ENCODE results near the gene SLC35F6.
"Not testable (repeated sequence)": the region's sequence is repeated elsewhere in the genome, so short reads cannot be mapped to it uniquely, and the experiment has no call there.

The SLC35F6 gene

GRCh38 chr2:26758790-26759321 lies 5.2 kb upstream of the SLC35F6 start:
- H3K27ac Mint-ChIP-seq: peak overlapping the region; percentile 54
- peaks cover 15% of the 10 kb centered on the region for H3K4me1 Mint-ChIP-seq (ENCODE audit: low read depth)
- H3K27me3 Mint-ChIP-seq: no peaks in the 10 kb centered on the region
- no peak for DNase-seq
- no peak overlapping the region for H3K4me3 Mint-ChIP-seq
- no peaks in the 10 kb centered on the region for H3K9me3 Mint-ChIP-seq
- H3K36me3 Mint-ChIP-seq (ENCODE audit: low read depth): no peaks in the 10 kb centered on the region

DNA sequence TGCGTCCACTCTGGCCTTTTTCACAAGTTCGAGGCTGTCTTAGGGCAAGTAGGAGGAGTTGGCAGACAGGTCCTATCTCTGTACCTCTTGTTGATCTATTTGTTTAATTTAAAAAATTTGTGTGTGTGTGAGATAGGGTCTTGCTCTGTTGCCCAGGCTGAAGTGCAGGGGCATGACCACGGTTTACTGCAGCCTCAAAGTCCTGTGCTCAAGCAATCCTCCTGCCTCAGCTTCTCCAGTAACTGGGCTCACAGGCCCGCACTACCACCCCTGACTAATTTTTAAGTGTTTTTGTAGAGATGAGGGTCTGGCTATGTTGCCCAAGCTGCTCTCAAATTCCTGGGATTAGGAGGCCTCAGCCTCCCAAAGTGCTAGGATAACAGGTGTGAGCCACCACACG lies 4.2 kb upstream of the SLC35F6 start:
- DNase-seq: no peak
- no peak overlapping the region for H3K27ac Mint-ChIP-seq
- peaks cover 19% of the 10 kb centered on the region for H3K4me1 Mint-ChIP-seq (ENCODE audit: low read depth)
- H3K36me3 Mint-ChIP-seq (ENCODE audit: low read depth): peaks cover 7% of the 10 kb centered on the region
- no peak overlapping the region for H3K4me3 Mint-ChIP-seq
- no peaks in the 10 kb centered on the region for H3K9me3 Mint-ChIP-seq
- no peaks in the 10 kb centered on the region for H3K27me3 Mint-ChIP-seq

GRCh38 chr2:26760991-26761390 lies 3.1 kb upstream of the SLC35F6 start:
- H3K9me3 Mint-ChIP-seq, H3K27ac Mint-ChIP-seq, DNase-seq, H3K4me3 Mint-ChIP-seq, H3K27me3 Mint-ChIP-seq: not testable (repeated sequence)
- H3K36me3 Mint-ChIP-seq (ENCODE audit: low read depth): peaks cover 10% of the 10 kb centered on the region
- peaks cover 30% of the 10 kb centered on the region for H3K4me1 Mint-ChIP-seq (ENCODE audit: low read depth)

GRCh38 chr2:26763019-26763418 lies 1.1 kb upstream of the SLC35F6 start:
- Mint-ChIP-seq H3K9me3 (no peaks in the 10 kb centered on the region), H3K27me3 (no peaks in the 10 kb centered on the region), H3K27ac (peak overlapping the region; percentile 6), H3K36me3 (ENCODE audit: low read depth) (peaks cover 14% of the 10 kb centered on the region), H3K4me3 (peak overlapping the region; percentile 89), H3K4me1 (ENCODE audit: low read depth) (peaks cover 39% of the 10 kb centered on the region)
- DNase-seq: no peak

- peak overlapping the region; percentile 86 for H3K27ac Mint-ChIP-seq
- H3K4me3 Mint-ChIP-seq: peak overlapping the region; percentile 89
- no peaks in the 10 kb centered on the region for H3K27me3 Mint-ChIP-seq
- H3K4me1 Mint-ChIP-seq (ENCODE audit: low read depth): peaks cover 52% of the 10 kb centered on the region
- DNase-seq: no peak
- peaks cover 21% of the 10 kb centered on the region for H3K36me3 Mint-ChIP-seq (ENCODE audit: low read depth)
- no peaks in the 10 kb centered on the region for H3K9me3 Mint-ChIP-seq
Measured at GRCh38 chr2:26764906-26765305, 822 bp downstream of the SLC35F6 start.

DNA sequence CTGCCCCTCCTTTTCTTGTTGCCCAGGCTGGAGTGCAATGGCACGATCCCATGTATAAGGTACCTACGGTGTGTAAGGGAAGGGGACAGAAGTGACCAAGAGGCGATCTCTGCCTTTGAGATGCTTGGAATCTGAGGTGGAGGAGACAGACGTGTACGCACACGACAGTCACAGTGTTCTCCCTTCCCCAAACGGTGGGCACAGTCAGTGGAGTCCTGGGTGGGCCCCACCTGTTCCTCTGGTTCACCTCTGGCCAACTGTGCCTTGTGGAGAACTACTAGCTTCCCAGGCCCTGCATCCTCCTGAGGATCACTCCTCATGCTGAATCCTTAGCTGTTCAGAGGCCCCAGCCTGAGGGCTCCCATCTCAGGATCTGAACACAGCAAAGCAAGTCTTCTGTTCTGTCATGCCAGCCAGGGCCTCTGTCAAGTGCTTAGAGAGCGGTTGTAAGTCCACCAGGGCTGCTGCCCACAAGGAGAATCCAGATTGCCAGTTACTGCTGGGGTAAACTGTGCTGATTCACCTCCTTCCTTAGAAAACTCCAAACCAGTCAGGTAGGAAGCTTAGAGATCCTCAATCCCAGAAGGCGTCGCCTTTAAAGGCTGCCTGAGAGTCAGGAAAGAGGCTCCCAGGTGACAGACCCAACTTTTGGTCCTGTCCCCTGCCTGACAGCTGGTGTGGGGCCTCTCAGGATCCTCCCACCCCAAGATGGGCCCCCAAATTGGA lies 1.6 kb downstream of the SLC35F6 start:
- no peaks in the 10 kb centered on the region for H3K27me3 Mint-ChIP-seq
- H3K36me3 Mint-ChIP-seq (ENCODE audit: low read depth): peaks cover 24% of the 10 kb centered on the region
- H3K4me1 Mint-ChIP-seq (ENCODE audit: low read depth): peaks cover 55% of the 10 kb centered on the region
- no peaks in the 10 kb centered on the region for H3K9me3 Mint-ChIP-seq
- H3K4me3 Mint-ChIP-seq: peak overlapping the region; percentile 89
- peak overlapping the region; percentile 86 for H3K27ac Mint-ChIP-seq
- no peak for DNase-seq

GRCh38 chr2:26767129-26767528 lies 3.0 kb downstream of the SLC35F6 start:
- H3K27me3 Mint-ChIP-seq: no peaks in the 10 kb centered on the region
- no peak overlapping the region for H3K4me3 Mint-ChIP-seq
- peaks cover 69% of the 10 kb centered on the region for H3K4me1 Mint-ChIP-seq (ENCODE audit: low read depth)
- no peak for DNase-seq
- H3K27ac Mint-ChIP-seq: peak overlapping the region; percentile 69
- H3K36me3 Mint-ChIP-seq (ENCODE audit: low read depth): peaks cover 31% of the 10 kb centered on the region
- no peaks in the 10 kb centered on the region for H3K9me3 Mint-ChIP-seq

DNA sequence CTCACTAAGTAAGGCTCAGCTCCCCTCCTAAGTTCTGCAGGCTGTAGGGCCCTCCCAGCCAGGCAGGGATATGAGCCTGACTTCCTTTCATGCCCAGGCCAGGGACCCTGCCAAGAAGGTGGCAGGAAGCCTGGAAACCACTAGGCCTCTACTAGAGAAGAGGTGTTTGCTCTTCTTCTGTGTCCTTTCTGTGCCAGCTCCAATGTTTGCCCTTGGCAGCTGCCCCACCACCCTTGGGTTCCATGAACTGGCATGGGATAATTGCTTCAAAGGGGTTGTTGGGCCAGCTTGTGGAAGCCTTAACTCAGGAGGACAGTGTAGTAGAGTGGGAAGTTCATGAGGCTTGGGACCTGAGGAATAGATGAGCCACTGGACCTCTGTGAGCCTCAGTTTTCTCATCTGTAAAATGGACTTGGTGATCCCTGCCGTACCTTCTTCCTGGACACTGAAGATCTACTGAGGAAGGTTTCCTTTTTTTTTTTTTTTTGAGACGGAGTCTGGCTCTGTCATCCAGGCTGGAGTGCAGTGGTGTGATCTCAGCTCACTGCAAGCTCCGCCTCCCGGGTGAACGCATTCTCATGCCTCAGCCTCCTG lies 3.9 kb downstream of the SLC35F6 start:
- Mint-ChIP-seq H3K27me3 (no peaks in the 10 kb centered on the region), H3K9me3 (no peaks in the 10 kb centered on the region), H3K27ac (no peak overlapping the region), H3K36me3 (ENCODE audit: low read depth) (peaks cover 37% of the 10 kb centered on the region), H3K4me1 (ENCODE audit: low read depth) (peaks cover 76% of the 10 kb centered on the region), H3K4me3 (no peak overlapping the region)
- DNase-seq: no peak

DNA sequence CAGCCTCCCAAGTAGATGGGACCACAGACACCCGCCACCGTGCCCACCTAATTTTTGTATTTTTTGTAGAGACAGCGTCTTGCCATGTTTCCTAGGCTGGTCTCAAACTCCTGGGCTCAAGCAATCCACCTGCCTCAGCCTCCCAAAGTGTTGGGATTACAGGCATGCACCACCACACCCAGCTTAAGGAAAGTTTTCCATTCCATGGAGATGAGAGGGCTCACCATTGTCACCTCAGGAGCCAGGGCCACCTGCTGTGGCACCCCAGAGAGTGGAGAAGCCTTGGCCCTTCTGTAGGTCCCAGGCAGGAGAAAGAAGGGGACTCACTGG lies 4.6 kb downstream of the SLC35F6 start:
- peaks cover 38% of the 10 kb centered on the region for H3K36me3 Mint-ChIP-seq (ENCODE audit: low read depth)
- H3K4me3 Mint-ChIP-seq: no peak overlapping the region
- DNase-seq: no peak
- no peaks in the 10 kb centered on the region for H3K9me3 Mint-ChIP-seq
- H3K4me1 Mint-ChIP-seq (ENCODE audit: low read depth): peaks cover 72% of the 10 kb centered on the region
- H3K27me3 Mint-ChIP-seq: no peaks in the 10 kb centered on the region
- peak overlapping the region; percentile 69 for H3K27ac Mint-ChIP-seq

DNA sequence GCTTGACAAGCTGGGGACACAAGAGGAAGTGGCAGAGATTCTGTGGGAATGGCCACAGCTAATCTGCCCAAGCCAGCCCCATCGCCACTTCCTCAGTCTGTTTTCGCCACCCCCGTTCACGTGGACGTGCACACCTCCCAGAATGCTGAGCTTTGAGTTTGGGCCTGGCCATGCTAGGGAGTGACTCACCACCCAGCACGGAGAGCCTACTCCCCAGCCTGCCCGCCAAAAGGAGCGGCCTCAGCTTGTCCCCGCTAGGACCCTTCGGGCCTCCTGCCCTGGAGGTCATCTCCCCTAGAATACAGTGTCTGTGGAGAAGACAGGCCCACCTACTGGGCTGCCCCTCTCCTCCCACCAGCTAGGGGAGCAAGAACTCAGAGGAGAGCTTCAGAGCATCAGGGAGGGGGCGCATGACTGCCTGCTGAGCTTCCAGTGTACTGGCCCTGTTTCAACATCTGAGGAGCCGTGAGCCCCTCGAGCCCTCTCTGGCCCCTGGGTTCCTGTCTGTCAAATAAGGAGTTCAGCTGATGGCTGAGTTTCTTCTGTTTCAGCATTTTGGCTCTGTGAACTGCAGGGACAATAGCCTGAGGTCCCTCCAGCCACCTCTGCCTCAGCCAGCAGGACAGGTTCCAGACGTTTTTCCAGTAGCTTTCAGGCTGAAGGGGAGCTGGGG lies 5.1 kb downstream of the SLC35F6 start:
- H3K27me3 Mint-ChIP-seq: no peaks in the 10 kb centered on the region
- no peak overlapping the region for H3K4me3 Mint-ChIP-seq
- no peaks in the 10 kb centered on the region for H3K9me3 Mint-ChIP-seq
- peak; percentile 47 for DNase-seq
- H3K27ac Mint-ChIP-seq: peak overlapping the region; percentile 69
- peaks cover 72% of the 10 kb centered on the region for H3K4me1 Mint-ChIP-seq (ENCODE audit: low read depth)
- peaks cover 42% of the 10 kb centered on the region for H3K36me3 Mint-ChIP-seq (ENCODE audit: low read depth)

GRCh38 chr2:26770986-26771586 lies 7.0 kb downstream of the SLC35F6 start:
- no peaks in the 10 kb centered on the region for H3K9me3 Mint-ChIP-seq
- H3K4me3 Mint-ChIP-seq: no peak overlapping the region
- H3K4me1 Mint-ChIP-seq (ENCODE audit: low read depth): peaks cover 56% of the 10 kb centered on the region
- no peak for DNase-seq
- H3K27me3 Mint-ChIP-seq: no peaks in the 10 kb centered on the region
- peak overlapping the region; percentile 71 for H3K27ac Mint-ChIP-seq
- peaks cover 52% of the 10 kb centered on the region for H3K36me3 Mint-ChIP-seq (ENCODE audit: low read depth)

- DNase-seq: peak; percentile 41
- H3K4me3 Mint-ChIP-seq: no peak overlapping the region
- peaks cover 45% of the 10 kb centered on the region for H3K4me1 Mint-ChIP-seq (ENCODE audit: low read depth)
Measured at GRCh38 chr2:26772064-26773001, 8.2 kb downstream of the SLC35F6 start.

GRCh38 chr2:26776195-26776800 lies 12.2 kb downstream of the SLC35F6 start:
- peaks cover 87% of the 10 kb centered on the region for H3K36me3 Mint-ChIP-seq (ENCODE audit: low read depth)
- H3K9me3 Mint-ChIP-seq: no peaks in the 10 kb centered on the region
- no peak for DNase-seq
- peak overlapping the region; percentile 56 for H3K27ac Mint-ChIP-seq
- no peaks in the 10 kb centered on the region for H3K27me3 Mint-ChIP-seq
- peaks cover 29% of the 10 kb centered on the region for H3K4me1 Mint-ChIP-seq (ENCODE audit: low read depth)
- H3K4me3 Mint-ChIP-seq: no peak overlapping the region

More at GRCh38 chr2:26772064-26773001, 8.2 kb downstream of the SLC35F6 start:
- H3K27ac Mint-ChIP-seq: peak overlapping the region; percentile 71
- no peaks in the 10 kb centered on the region for H3K9me3 Mint-ChIP-seq
- H3K36me3 Mint-ChIP-seq (ENCODE audit: low read depth): peaks cover 63% of the 10 kb centered on the region
- no peaks in the 10 kb centered on the region for H3K27me3 Mint-ChIP-seq
